ENCODE data around the gene ESR2.

Gene ESR2

GRCh38 chr14:64208261-64208660 lies 85.9 kb downstream of the ESR2 start:
- FAIRE-seq = no peak
- no peak for TF ChIP-seq SPI1 (IDR thresholded peaks at IDR 0.05; ENCODE audit: low read depth, low read length)
- TF ChIP-seq POLR2A (IDR thresholded peaks at IDR 0.05; ENCODE audit: low read depth, low read length) = no peak
- no peak for TF ChIP-seq POLR2AphosphoS5 (IDR thresholded peaks at IDR 0.05; ENCODE audit: low read depth, low read length)
- DNase-seq (ENCODE audit: insufficient read length, low spot score) = no peak

GRCh38 chr14:64203366-64204006 lies 90.7 kb downstream of the ESR2 start:
- no peak for TF ChIP-seq TAF1 (IDR thresholded peaks at IDR 0.05; ENCODE audit: low read depth, low read length)
- TF ChIP-seq POLR2A (IDR thresholded peaks at IDR 0.05; ENCODE audit: low read depth, low read length) = no peak
- no peak for TF ChIP-seq POU2F2 (IDR thresholded peaks at IDR 0.05; ENCODE audit: low read depth, low read length)
- TF ChIP-seq PAX5 (IDR thresholded peaks at IDR 0.05; ENCODE audit: insufficient read depth, low read length, severe bottlenecking) = no peak
- no peak for TF ChIP-seq SPI1 (IDR thresholded peaks at IDR 0.05; ENCODE audit: low read depth, low read length)
- no peak for TF ChIP-seq POLR2AphosphoS5 (IDR thresholded peaks at IDR 0.05; ENCODE audit: low read depth, low read length)
- DNase-seq (ENCODE audit: insufficient read length, low spot score) = no peak
- FAIRE-seq = no peak

- no peak for DNase-seq (ENCODE audit: insufficient read length, low spot score)
- TF ChIP-seq TAF1 (IDR thresholded peaks at IDR 0.05; ENCODE audit: low read depth, low read length) = no peak
- FAIRE-seq = no peak
Measured at GRCh38 chr14:64202716-64203115, 91.5 kb downstream of the ESR2 start.

- DNase-seq (ENCODE audit: insufficient read length, low spot score) (no peak), FAIRE-seq (no peak)
- TF ChIP-seq POLR2AphosphoS5 (IDR thresholded peaks at IDR 0.05; ENCODE audit: low read depth, low read length) (no peak), POU2F2 (IDR thresholded peaks at IDR 0.05; ENCODE audit: low read depth, low read length) (no peak), POLR2A (IDR thresholded peaks at IDR 0.05; ENCODE audit: low read depth, low read length) (no peak), PAX5 (IDR thresholded peaks at IDR 0.05; ENCODE audit: insufficient read depth, low read length, severe bottlenecking) (no peak), SPI1 (IDR thresholded peaks at IDR 0.05; ENCODE audit: low read depth, low read length) (no peak), TAF1 (IDR thresholded peaks at IDR 0.05; ENCODE audit: low read depth, low read length) (no peak)
Measured at GRCh38 chr14:64201921-64202545, 92.1 kb downstream of the ESR2 start.

- no peak for TF ChIP-seq POLR2A (IDR thresholded peaks at IDR 0.05; ENCODE audit: low read depth, low read length)
- TF ChIP-seq SPI1 (IDR thresholded peaks at IDR 0.05; ENCODE audit: low read depth, low read length) = no peak
- FAIRE-seq = no peak
- no peak for DNase-seq (ENCODE audit: insufficient read length, low spot score)
Measured at GRCh38 chr14:64201296-64201695, 92.9 kb downstream of the ESR2 start.

- no peak for DNase-seq (ENCODE audit: insufficient read length, low spot score)
- TF ChIP-seq POLR2AphosphoS5 (IDR thresholded peaks at IDR 0.05; ENCODE audit: low read depth, low read length) (no peak), POLR2A (IDR thresholded peaks at IDR 0.05; ENCODE audit: low read depth, low read length) (no peak), SPI1 (IDR thresholded peaks at IDR 0.05; ENCODE audit: low read depth, low read length) (no peak)
- FAIRE-seq = no peak
Measured at GRCh38 chr14:64200170-64200569, 94.0 kb downstream of the ESR2 start.

GRCh38 chr14:64198486-64198885 lies 95.7 kb downstream of the ESR2 start:
- no peak for TF ChIP-seq SPI1 (IDR thresholded peaks at IDR 0.05; ENCODE audit: low read depth, low read length)
- no peak for TF ChIP-seq TAF1 (IDR thresholded peaks at IDR 0.05; ENCODE audit: low read depth, low read length)
- no peak for TF ChIP-seq PAX5 (IDR thresholded peaks at IDR 0.05; ENCODE audit: insufficient read depth, low read length, severe bottlenecking)
- no peak for TF ChIP-seq POU2F2 (IDR thresholded peaks at IDR 0.05; ENCODE audit: low read depth, low read length)
- TF ChIP-seq POLR2A (IDR thresholded peaks at IDR 0.05; ENCODE audit: low read depth, low read length) = no peak
- DNase-seq (ENCODE audit: insufficient read length, low spot score) (no peak), FAIRE-seq (no peak)

- no peak for TF ChIP-seq POLR2AphosphoS5 (IDR thresholded peaks at IDR 0.05; ENCODE audit: low read depth, low read length)
- no peak for TF ChIP-seq PAX5 (IDR thresholded peaks at IDR 0.05; ENCODE audit: insufficient read depth, low read length, severe bottlenecking)
- TF ChIP-seq SPI1 (IDR thresholded peaks at IDR 0.05; ENCODE audit: low read depth, low read length) = no peak
- no peak for TF ChIP-seq TAF1 (IDR thresholded peaks at IDR 0.05; ENCODE audit: low read depth, low read length)
- TF ChIP-seq POU2F2 (IDR thresholded peaks at IDR 0.05; ENCODE audit: low read depth, low read length) = no peak
- no peak for TF ChIP-seq POLR2A (IDR thresholded peaks at IDR 0.05; ENCODE audit: low read depth, low read length)
- DNase-seq (ENCODE audit: insufficient read length, low spot score) (no peak), FAIRE-seq (no peak)
Measured at GRCh38 chr14:64197996-64198395, 96.2 kb downstream of the ESR2 start.

GRCh38 chr14:64196814-64197411 lies 97.3 kb downstream of the ESR2 start:
- TF ChIP-seq POLR2AphosphoS5 (IDR thresholded peaks at IDR 0.05; ENCODE audit: low read depth, low read length) (no peak), SPI1 (IDR thresholded peaks at IDR 0.05; ENCODE audit: low read depth, low read length) (no peak), POLR2A (IDR thresholded peaks at IDR 0.05; ENCODE audit: low read depth, low read length) (no peak), TAF1 (IDR thresholded peaks at IDR 0.05; ENCODE audit: low read depth, low read length) (no peak), POU2F2 (IDR thresholded peaks at IDR 0.05; ENCODE audit: low read depth, low read length) (no peak), PAX5 (IDR thresholded peaks at IDR 0.05; ENCODE audit: insufficient read depth, low read length, severe bottlenecking) (no peak)
- FAIRE-seq (peak; percentile 88), DNase-seq (ENCODE audit: insufficient read length, low spot score) (no peak)

GRCh38 chr14:64196056-64196455 lies 98.1 kb downstream of the ESR2 start:
- FAIRE-seq (no peak), DNase-seq (ENCODE audit: insufficient read length, low spot score) (no peak)
- no peak for TF ChIP-seq TAF1 (IDR thresholded peaks at IDR 0.05; ENCODE audit: low read depth, low read length)
- no peak for TF ChIP-seq POLR2AphosphoS5 (IDR thresholded peaks at IDR 0.05; ENCODE audit: low read depth, low read length)
- no peak for TF ChIP-seq PAX5 (IDR thresholded peaks at IDR 0.05; ENCODE audit: insufficient read depth, low read length, severe bottlenecking)
- TF ChIP-seq POLR2A (IDR thresholded peaks at IDR 0.05; ENCODE audit: low read depth, low read length) = no peak
- no peak for TF ChIP-seq SPI1 (IDR thresholded peaks at IDR 0.05; ENCODE audit: low read depth, low read length)
- TF ChIP-seq POU2F2 (IDR thresholded peaks at IDR 0.05; ENCODE audit: low read depth, low read length) = no peak

Measured in GM12891 (cell line).